ENCODE measurements around the gene ASAH2. TPM values are rescaled to one million over a fixed set of nuclear protein-coding genes. Genes with fewer than 3 reads are reported as not detected.

Gene ASAH2
- 0.60 and 0.65 TPM in 2 replicates for total RNA-seq

DNA sequence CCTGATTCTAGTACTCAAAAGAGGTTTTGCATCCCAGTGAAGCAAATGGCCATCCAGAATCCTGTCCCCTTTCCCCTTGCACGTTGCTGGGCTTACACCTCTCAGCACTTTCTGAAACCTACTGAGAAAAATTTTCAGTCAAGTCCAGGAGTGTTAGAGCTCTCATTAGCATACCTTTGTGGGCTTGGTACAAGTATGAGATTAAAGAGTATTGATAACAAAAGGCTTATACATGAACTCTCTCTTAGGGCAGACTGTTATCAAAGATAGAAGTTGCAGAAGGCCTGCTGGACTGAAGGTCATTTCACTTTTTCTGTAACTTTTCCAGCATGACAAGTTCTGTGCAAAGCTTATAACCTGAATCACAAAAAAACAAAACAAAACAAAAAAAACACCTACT lies at the start of gene ASAH2:
ASAH2 (minus strand) TSS at position 123 of the 400 bp plus-strand sequence. CDS start 2,906 bp downstream, outside the sequence.

Other genes starting within 250 kb of the ASAH2 start
- 34.7 and 43.0 TPM in 2 replicates for gene WASHC2A, start 183.6 kb downstream of the ASAH2 start, total RNA-seq